H1 (cell line): Measurements from ENCODE around the gene PTH1R. TPM values are rescaled to one million over a fixed set of nuclear protein-coding genes. Genes with fewer than 3 reads are reported as not detected.

Experiments used
- CTCF ChIA-PET: fragments of 300-600 bp; sonication (Branson Sonifier 250); formaldehyde crosslinking; loops from one replicate; lab custom pipeline; 2021; ENCODE audit not compliant: partially characterized antibody; lab: Charles Lee
- POLR2A ChIA-PET: fragments of 300-600 bp; sonication (Branson Sonifier 250); formaldehyde crosslinking; loops from one replicate; lab custom pipeline; 2021; ENCODE audit warnings: inconsistent platforms; ENCODE audit not compliant: partially characterized antibody; lab: Charles Lee
- DNase-seq, 2 experiments: peaks; one replicate each; pipeline versions ENCODE4 v3.0.0 to v3.0.0-alpha.2; 2010 to 2022; ENCODE audit warnings: low spot score in 2 of 2, low read depth in 1 of 2, mixed read lengths in 1 of 2
- FAIRE-seq: peaks from 2 replicates; lab custom pipeline; 2011; peaks lifted over from hg19 to GRCh38; lab: Jason Lieb, UNC
- H2AFZ ChIP-seq: 2 replicates; pipeline ENCODE4 v1.8.1; 2012; ENCODE audit warnings: low read length, inconsistent platforms
- H2AK5ac ChIP-seq: 2 replicates; pipeline ENCODE4 v1.6.1; 2013; ENCODE audit warnings: low read depth, low read length
- H2BK120ac ChIP-seq: replicated peaks from 2 replicates; pipeline ENCODE3; 2013; ENCODE audit warnings: low read depth, low read length, inconsistent platforms
- H2BK12ac ChIP-seq: 2 replicates; pipeline ENCODE4 v1.6.1; 2013; ENCODE audit warnings: low read depth, low read length
- H2BK15ac ChIP-seq: 2 replicates; pipeline ENCODE4 v1.6.1; 2013; ENCODE audit warnings: low read length
- H2BK20ac ChIP-seq: 2 replicates; pipeline ENCODE4 v1.6.1; 2013; ENCODE audit warnings: low read length
- H2BK5ac ChIP-seq: 2 replicates; pipeline ENCODE4 v1.6.1; 2013; ENCODE audit warnings: low read depth, low read length
- H3K14ac ChIP-seq: 2 replicates; pipeline ENCODE4 v1.6.1; 2013; ENCODE audit warnings: inconsistent platforms; ENCODE audit not compliant: insufficient read length
- H3K18ac ChIP-seq: 2 replicates; pipeline ENCODE4 v1.6.1; 2013; ENCODE audit warnings: low read length; ENCODE audit errors: extremely low read depth
- H3K23ac ChIP-seq: 2 replicates; pipeline ENCODE4 v1.6.1; 2013; ENCODE audit warnings: inconsistent platforms; ENCODE audit not compliant: insufficient read length
- H3K23me2 ChIP-seq: 2 replicates; pipeline ENCODE4 v1.6.1; 2013; ENCODE audit warnings: low read depth, low read length
- H3K27ac ChIP-seq: 2 replicates; pipeline ENCODE4 v1.6.1; 2011; ENCODE audit warnings: low read depth, low read length, inconsistent platforms
- H3K27me3 ChIP-seq, 4 experiments: replicated peaks in 1 of 4; 1 replicate in 1 of 4; 2 replicates in 3 of 4; pipeline versions ENCODE4 v1.6.1 to v1.8.1; 2011 to 2013; ENCODE audit warnings: low read length in 3 of 4, mild to moderate bottlenecking in 3 of 4, inconsistent platforms in 2 of 4, mixed read lengths in 2 of 4, moderate library complexity in 1 of 4; ENCODE audit not compliant: control insufficient read depth in 3 of 4, insufficient read depth in 3 of 4; ENCODE audit errors: extremely low read depth in 1 of 4
- H3K36me3 ChIP-seq, 4 experiments: 2 replicates each; pipeline versions ENCODE4 v1.6.1 to v1.8.1; 2011 to 2013; ENCODE audit warnings: mild to moderate bottlenecking in 4 of 4, low read length in 3 of 4, moderate library complexity in 2 of 4, control low read depth in 1 of 4, inconsistent platforms in 1 of 4; ENCODE audit not compliant: insufficient read depth in 4 of 4, control insufficient read depth in 2 of 4
- H3K4ac ChIP-seq: replicated peaks from 2 replicates; pipeline ENCODE3; 2013; ENCODE audit warnings: low read length, low read depth, mixed read lengths, inconsistent platforms; ENCODE audit not compliant: insufficient read length
- H3K4me1 ChIP-seq, 4 experiments: replicated peaks in 1 of 4; 1 replicate in 1 of 4; 2 replicates in 3 of 4; pipeline versions ENCODE4 v1.6.1 to v1.8.1; 2011 to 2013; ENCODE audit warnings: low read length in 3 of 4, inconsistent platforms in 2 of 4, mixed read lengths in 1 of 4; ENCODE audit not compliant: insufficient read depth in 4 of 4, control insufficient read depth in 3 of 4
- H3K4me2 ChIP-seq, 2 experiments: 2 replicates each; pipeline versions ENCODE4 v1.6.1 to v1.8.1; 2011 to 2013; ENCODE audit warnings: low read depth in 2 of 2, low read length in 2 of 2, control low read depth in 1 of 2, inconsistent platforms in 1 of 2, mild to moderate bottlenecking in 1 of 2; ENCODE audit not compliant: insufficient read depth in 1 of 2
- H3K4me3 ChIP-seq, 4 experiments: fragments of 200-600, 300-600 bp in 1 of 4; sonication (generic), shearing (Covaris generic), sonication (Bioruptor Twin) in 1 of 4; 2 replicates each; pipeline versions ENCODE4 v1.5.1 to v1.8.1; 2011 to 2016; ENCODE audit warnings: low read length in 4 of 4, low read depth in 3 of 4, control low read depth in 2 of 4, inconsistent platforms in 2 of 4, mild to moderate bottlenecking in 2 of 4, mixed read lengths in 1 of 4, moderate library complexity in 1 of 4; ENCODE audit not compliant: insufficient read depth in 2 of 4; ENCODE audit errors: extremely low read depth in 1 of 4
- H3K56ac ChIP-seq: replicated peaks from 2 replicates; pipeline ENCODE3; 2013; ENCODE audit warnings: low read depth, mild to moderate bottlenecking, mixed read lengths, low read length, inconsistent platforms; ENCODE audit not compliant: insufficient read length
- H3K79me1 ChIP-seq: 2 replicates; pipeline ENCODE4 v1.6.1; 2013; ENCODE audit warnings: low read depth, low read length, control low read depth
- H3K79me2 ChIP-seq, 2 experiments: 2 replicates each; pipeline versions ENCODE4 v1.6.1 to v1.8.1; 2012 to 2013; ENCODE audit warnings: low read length in 2 of 2, mild to moderate bottlenecking in 2 of 2, inconsistent platforms in 1 of 2; ENCODE audit not compliant: insufficient read depth in 2 of 2, control insufficient read depth in 1 of 2
- H3K9ac ChIP-seq, 4 experiments: replicated peaks in 1 of 4; 1 replicate in 1 of 4; 2 replicates in 3 of 4; pipeline versions ENCODE4 v1.6.1 to v1.8.1; 2011 to 2013; ENCODE audit warnings: low read depth in 3 of 4, low read length in 3 of 4, control low read depth in 2 of 4, mild to moderate bottlenecking in 2 of 4, moderate library complexity in 2 of 4, inconsistent platforms in 1 of 4; ENCODE audit errors: extremely low read depth in 1 of 4
- H3K9me3 ChIP-seq, 2 experiments: 2 replicates each; pipeline versions ENCODE4 v1.6.1 to v1.8.1; 2012 to 2013; ENCODE audit warnings: mild to moderate bottlenecking in 2 of 2, moderate library complexity in 2 of 2, control low read depth in 1 of 2, inconsistent platforms in 1 of 2, low read depth in 1 of 2, low read length in 1 of 2, mixed read lengths in 1 of 2; ENCODE audit not compliant: insufficient read depth in 2 of 2
- H4K20me1 ChIP-seq, 2 experiments: replicated peaks in 1 of 2; 2 replicates each; pipeline versions ENCODE3 to v1.8.1; 2011 to 2013; ENCODE audit warnings: inconsistent platforms in 2 of 2, low read length in 2 of 2, mild to moderate bottlenecking in 1 of 2; ENCODE audit not compliant: insufficient read depth in 2 of 2, control insufficient read depth in 1 of 2
- H4K5ac ChIP-seq: 2 replicates; pipeline ENCODE4 v1.6.1; 2013; ENCODE audit warnings: low read length, low read depth, mixed read lengths, inconsistent platforms; ENCODE audit not compliant: insufficient read length
- H4K8ac ChIP-seq: 2 replicates; pipeline ENCODE4 v1.8.0; 2013; ENCODE audit warnings: mild to moderate bottlenecking, moderate library complexity, low read length, inconsistent platforms; ENCODE audit not compliant: insufficient read depth; ENCODE audit errors: extremely low read depth
- H4K91ac ChIP-seq: replicated peaks from 2 replicates; pipeline ENCODE3; 2013; ENCODE audit warnings: low read length, mixed read lengths, inconsistent platforms; ENCODE audit not compliant: insufficient read length
- RAD21 ChIP-seq, 2 experiments: IDR thresholded peaks in 1 of 2; conservative IDR thresholded peaks in 1 of 2; 2 replicates each; pipeline ENCODE4 v1.6.1; 2011; ENCODE audit warnings: low read depth in 2 of 2, low read length in 2 of 2, improper control_type of control experiment in 1 of 2, inconsistent platforms in 1 of 2, mild to moderate bottlenecking in 1 of 2, moderate library complexity in 1 of 2
- RFX5 ChIP-seq: IDR thresholded peaks from 2 replicates; pipeline ENCODE4 v1.6.1; 2011; ENCODE audit warnings: low read depth, low read length, improper control_type of control experiment, borderline replicate concordance
- WGBS, 2 experiments: shearing (Covaris generic) in 1 of 2; methylation state at CpG; one replicate each; pipeline versions ENCODE4 v1.1.6 to v1.1.7; 2013 to 2015; ENCODE audit warnings: low lambda C conversion rate in 2 of 2, mixed read lengths in 2 of 2, inconsistent platforms in 1 of 2, low coverage in 1 of 2, missing lambda C conversion rate in 1 of 2; ENCODE audit not compliant: insufficient replicate concordance in 2 of 2, insufficient coverage in 1 of 2, insufficient read length in 1 of 2; ENCODE audit errors: extremely low coverage in 1 of 2, missing lambda C conversion rate in 1 of 2; 5-methylcytosine and 5-hydroxymethylcytosine counted together
- polyA plus RNA-seq, 7 experiments: library from polyadenylated mRNA; depleted of rRNA in 3 of 7; stranded (reverse) in 5 of 7; unstranded in 2 of 7; fragments of >200 nt in 5 of 7; fragments of 200-250 nt in 2 of 7; gene quantifications; 1 replicate in 5 of 7; 2 replicates in 1 of 7; 4 replicates in 1 of 7; pipeline versions ENCODE4 v1.2.1 to v1.2.3, GENCODE V29; 2011 to 2013; ENCODE audit warnings: missing spikeins in 2 of 7, mixed read lengths in 2 of 7
- total RNA-seq: library from RNA; stranded (reverse); fragmentation: NEBNext Ultra II Directional; extraction: Animal tissue kit (Norgen Biotek cat#: 25700); gene quantifications from 2 replicates; pipeline ENCODE4 v1.2.1, GENCODE V29; 2021

PTH1R gene
- total and polyA plus RNA-seq, 2 of the 8 experiments (the other 6 are each of a cell fraction or from before 2014, with no cell fraction given) = 0.57 to 1.5 TPM

- FAIRE-seq = no peak
These were observed 47.8 kb upstream of the PTH1R start for GRCh38 chr3:46829699-46830208.

More at GRCh38 chr3:46829699-46830208, 47.8 kb upstream of the PTH1R start:
- H2BK5ac ChIP-seq = no peak overlapping the region
- H4K91ac ChIP-seq = no peak overlapping the region
- H3K18ac ChIP-seq = no peak overlapping the region; the same call in 1 of the 2 replicates
- DNase-seq = peak in 1 of 2 experiments; percentile 36
- POLR2A ChIA-PET = interaction anchor here (1.3 kb wide), 1 partner anchor 17 kb away, joined by 3 read pairs; no protein-coding TSS in a partner anchor
- H3K27me3 ChIP-seq = no peaks in the 10 kb centered on the region; a peak in 1 of 7 replicates
- H4K20me1 ChIP-seq = no peaks in the 10 kb centered on the region
- H4K8ac ChIP-seq = no peak overlapping the region
- WGBS, 2 experiments = 81% methylated on average over 4 of the region's 4 CpGs; no CpG with 5 or more reads in 1 of the 2 experiments
- no peak overlapping the region for H3K27ac ChIP-seq
- no peak overlapping the region for H3K4me2 ChIP-seq
- H3K4me3 ChIP-seq = no peak overlapping the region
- H4K5ac ChIP-seq = no peak overlapping the region
- no peak overlapping the region for H2BK120ac ChIP-seq
- no peaks in the 10 kb centered on the region for H3K36me3 ChIP-seq
- no peak overlapping the region for H2BK12ac ChIP-seq
- H3K9ac ChIP-seq = no peak overlapping the region
- H2BK20ac ChIP-seq = no peak overlapping the region
- H2AK5ac ChIP-seq = no peak overlapping the region
- H3K4me1 ChIP-seq = peaks cover 0 to 3% (median 0%) of the 10 kb centered on the region in 4 experiments; a peak in 1 of 7 replicates
- CTCF ChIA-PET = no interaction called here
- no peak overlapping the region for H3K4ac ChIP-seq
- H3K79me2 ChIP-seq = no peaks in the 10 kb centered on the region
- H3K56ac ChIP-seq = no peak overlapping the region
- H3K23me2 ChIP-seq = no peaks in the 10 kb centered on the region
- no peak overlapping the region for H3K14ac ChIP-seq
- TF ChIP-seq RFX5 (peak; percentile 59; the same call in 1 of the 2 replicates), RAD21 (IDR thresholded peaks at IDR 0.05 in 1 of 2, conservative IDR thresholded peaks at IDR 0.05 in 1 of 2; ENCODE audit: low read depth in 2 of 2, low read length in 2 of 2) (no peak)
- TF ChIP-seq, all 59 proteins: peak for 1
- Histone ChIP-seq H2BK15ac (no peak overlapping the region), H3K79me1 (no peaks in the 10 kb centered on the region), H3K23ac (no peak overlapping the region), H3K9me3 (no peaks in the 10 kb centered on the region; a peak in 2 of 4 replicates), H2AFZ (no peak overlapping the region)
